C4-2B (cell line): Measurements from ENCODE around the gene TSEN2.
"Not testable (repeated sequence)": the region's sequence is repeated elsewhere in the genome, so short reads cannot be mapped to it uniquely, and the experiment has no call there.

ENCODE experiments used
- H3K27ac ChIP-seq: fragments of 450-650 bp; 2 replicates; pipeline ENCODE4 v1.5.1; 2017
- ZFX ChIP-seq: fragments of 450-650 bp; IDR thresholded peaks from 2 replicates; pipeline ENCODE4 v1.6.1; 2017
- TF ChIP-seq, protein P1 (sequence below): fragments of 450-650 bp; conservative IDR thresholded peaks from 2 replicates; pipeline ENCODE4 v1.5.1; 2017; ENCODE audit warnings: mild to moderate bottlenecking

TSEN2 gene

DNA sequence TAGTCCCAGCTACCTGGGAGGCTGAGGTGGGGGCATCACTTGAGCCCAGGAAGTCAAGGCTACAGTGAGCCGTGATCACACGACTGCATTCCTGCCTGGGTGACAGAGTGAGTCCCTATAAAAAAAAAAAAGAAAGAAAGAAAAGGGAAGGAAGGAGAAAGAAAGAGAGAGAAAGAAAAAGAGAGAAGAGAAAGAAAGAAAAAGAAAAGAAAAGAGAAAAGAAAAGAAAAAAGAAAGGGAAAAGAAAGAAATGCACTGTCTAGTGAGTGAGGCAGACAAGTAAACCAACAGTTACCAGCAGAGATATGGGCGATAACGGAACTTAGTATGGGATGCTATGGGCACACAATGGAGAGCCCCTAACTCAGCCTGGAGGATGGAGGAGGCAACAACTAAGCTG is 37.2 kb upstream of the TSEN2 start:
- TF ChIP-seq, protein P1, sequence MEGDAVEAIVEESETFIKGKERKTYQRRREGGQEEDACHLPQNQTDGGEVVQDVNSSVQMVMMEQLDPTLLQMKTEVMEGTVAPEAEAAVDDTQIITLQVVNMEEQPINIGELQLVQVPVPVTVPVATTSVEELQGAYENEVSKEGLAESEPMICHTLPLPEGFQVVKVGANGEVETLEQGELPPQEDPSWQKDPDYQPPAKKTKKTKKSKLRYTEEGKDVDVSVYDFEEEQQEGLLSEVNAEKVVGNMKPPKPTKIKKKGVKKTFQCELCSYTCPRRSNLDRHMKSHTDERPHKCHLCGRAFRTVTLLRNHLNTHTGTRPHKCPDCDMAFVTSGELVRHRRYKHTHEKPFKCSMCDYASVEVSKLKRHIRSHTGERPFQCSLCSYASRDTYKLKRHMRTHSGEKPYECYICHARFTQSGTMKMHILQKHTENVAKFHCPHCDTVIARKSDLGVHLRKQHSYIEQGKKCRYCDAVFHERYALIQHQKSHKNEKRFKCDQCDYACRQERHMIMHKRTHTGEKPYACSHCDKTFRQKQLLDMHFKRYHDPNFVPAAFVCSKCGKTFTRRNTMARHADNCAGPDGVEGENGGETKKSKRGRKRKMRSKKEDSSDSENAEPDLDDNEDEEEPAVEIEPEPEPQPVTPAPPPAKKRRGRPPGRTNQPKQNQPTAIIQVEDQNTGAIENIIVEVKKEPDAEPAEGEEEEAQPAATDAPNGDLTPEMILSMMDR: no peak
- no peak for TF ChIP-seq ZFX
- H3K27ac ChIP-seq: no peak overlapping the region

DNA sequence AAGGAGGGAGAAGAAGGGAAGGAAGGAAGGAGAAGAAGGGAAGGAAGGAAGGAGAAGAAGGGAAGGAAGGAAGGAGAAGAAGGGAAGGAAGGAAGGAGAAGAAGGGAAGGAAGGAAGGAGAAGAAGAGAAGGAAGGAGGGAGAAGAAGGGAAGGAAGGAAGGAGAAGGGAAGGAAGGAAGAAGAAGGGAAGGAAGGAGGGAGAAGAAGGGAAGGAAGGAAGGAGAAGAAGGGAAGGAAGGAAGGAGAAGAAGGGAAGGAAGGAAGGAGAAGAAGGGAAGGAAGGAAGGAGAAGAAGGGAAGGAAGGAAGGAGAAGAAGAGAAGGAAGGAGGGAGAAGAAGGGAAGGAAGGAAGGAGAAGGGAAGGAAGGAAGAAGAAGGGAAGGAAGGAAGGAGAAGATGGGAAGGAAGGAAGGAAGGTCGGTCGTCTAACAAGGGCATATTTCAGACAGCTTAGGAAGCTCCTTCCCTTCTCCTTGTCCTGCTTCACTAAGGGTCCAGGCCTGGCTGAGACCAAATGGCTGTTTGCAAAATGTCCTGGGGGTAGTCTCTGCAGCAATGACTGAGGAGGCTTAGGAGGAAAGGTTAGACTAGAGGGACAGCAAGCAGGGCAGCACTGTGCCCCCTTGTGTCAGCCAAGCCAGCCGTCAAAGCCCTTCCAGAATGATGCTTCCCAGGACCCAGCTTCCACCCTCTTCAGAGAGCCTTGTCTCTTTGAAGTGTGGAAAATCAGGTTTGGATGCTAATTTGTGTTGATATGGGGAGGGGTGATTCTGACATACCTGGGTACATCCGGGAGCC is 35.7 kb upstream of the TSEN2 start:
- not testable (repeated sequence) for H3K27ac ChIP-seq

DNA sequence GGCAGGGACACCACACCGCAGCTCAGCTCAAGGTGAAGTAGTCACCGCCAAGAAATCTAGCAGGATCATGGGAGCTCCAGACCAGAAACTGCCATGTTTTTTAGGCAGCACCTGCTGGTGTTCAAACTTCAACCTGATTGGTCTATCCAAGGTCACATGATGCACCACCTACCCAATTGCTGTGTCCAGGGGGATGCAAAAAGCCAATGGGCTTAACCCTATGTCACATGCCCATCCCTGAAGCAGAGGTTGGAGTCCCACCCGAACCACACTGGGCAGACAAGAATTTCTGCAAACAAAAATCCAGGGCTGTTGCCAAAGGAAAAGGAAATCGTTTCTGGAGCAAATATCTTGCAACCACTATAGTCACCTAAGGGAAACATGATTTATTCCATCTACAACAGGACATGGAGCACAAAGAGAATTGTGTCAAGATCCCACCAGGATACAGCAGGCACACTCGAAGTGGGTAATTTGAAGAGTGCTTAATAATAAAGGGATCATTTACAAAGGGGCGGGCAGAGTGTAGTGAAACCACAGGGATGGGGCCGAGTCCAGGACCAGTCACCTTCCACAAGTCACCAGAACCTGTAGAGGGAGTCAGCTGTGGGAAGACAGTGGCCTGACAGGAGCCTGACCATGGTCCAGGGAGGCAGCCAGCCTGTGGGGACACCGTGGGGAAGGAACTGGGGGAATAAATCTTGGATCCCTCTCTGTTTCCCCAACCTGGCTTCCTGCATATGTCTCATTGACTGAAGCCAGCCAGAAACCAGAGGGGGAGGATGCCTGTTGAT is 34.2 kb upstream of the TSEN2 start:
- TF ChIP-seq, protein P1: no peak
- no peak for TF ChIP-seq ZFX
- H3K27ac ChIP-seq: no peak overlapping the region

DNA sequence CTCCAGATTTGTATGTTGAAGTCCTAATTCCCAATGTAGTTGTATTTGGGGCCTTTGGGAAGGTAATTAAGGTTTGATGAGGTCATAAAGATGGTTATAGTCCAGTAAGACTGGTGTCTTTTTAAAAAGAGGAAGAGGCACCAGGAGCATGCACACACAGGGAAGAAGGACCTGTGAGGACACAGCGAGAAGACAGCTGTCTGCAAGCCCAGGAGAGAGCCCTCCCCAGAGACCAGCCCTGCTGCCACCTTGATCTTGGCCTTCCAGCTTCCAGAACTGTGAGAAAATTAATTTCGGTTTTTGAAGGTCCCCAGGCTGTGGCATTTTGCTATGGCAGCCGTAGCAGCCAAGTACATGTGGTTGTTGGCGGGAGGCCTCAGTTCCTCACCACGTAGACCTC is 32.8 kb upstream of the TSEN2 start:
- H3K27ac ChIP-seq: no peak overlapping the region
- TF ChIP-seq, protein P1: no peak
- no peak for TF ChIP-seq ZFX

DNA sequence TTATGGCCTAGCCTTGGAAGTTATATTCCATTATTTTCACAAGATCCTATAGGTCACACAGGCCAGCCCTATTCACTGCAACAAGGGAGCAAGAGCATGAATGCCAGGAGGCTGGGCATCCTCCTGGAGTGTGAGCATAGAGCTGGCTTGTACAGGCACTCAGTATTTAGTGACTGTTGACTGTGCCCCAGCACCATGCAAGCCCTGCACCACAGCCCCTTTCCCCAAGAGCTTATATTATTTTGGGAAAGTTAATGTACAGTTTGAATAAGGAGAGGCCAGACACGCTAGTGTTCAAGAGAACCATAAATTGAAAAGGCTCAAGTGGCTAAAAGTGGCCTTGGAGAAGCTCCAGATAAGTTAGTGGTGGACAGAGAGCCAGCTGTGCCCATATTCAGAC is 32.3 kb upstream of the TSEN2 start:
- no peak for TF ChIP-seq ZFX
- TF ChIP-seq, protein P1: no peak
- no peak overlapping the region for H3K27ac ChIP-seq

DNA sequence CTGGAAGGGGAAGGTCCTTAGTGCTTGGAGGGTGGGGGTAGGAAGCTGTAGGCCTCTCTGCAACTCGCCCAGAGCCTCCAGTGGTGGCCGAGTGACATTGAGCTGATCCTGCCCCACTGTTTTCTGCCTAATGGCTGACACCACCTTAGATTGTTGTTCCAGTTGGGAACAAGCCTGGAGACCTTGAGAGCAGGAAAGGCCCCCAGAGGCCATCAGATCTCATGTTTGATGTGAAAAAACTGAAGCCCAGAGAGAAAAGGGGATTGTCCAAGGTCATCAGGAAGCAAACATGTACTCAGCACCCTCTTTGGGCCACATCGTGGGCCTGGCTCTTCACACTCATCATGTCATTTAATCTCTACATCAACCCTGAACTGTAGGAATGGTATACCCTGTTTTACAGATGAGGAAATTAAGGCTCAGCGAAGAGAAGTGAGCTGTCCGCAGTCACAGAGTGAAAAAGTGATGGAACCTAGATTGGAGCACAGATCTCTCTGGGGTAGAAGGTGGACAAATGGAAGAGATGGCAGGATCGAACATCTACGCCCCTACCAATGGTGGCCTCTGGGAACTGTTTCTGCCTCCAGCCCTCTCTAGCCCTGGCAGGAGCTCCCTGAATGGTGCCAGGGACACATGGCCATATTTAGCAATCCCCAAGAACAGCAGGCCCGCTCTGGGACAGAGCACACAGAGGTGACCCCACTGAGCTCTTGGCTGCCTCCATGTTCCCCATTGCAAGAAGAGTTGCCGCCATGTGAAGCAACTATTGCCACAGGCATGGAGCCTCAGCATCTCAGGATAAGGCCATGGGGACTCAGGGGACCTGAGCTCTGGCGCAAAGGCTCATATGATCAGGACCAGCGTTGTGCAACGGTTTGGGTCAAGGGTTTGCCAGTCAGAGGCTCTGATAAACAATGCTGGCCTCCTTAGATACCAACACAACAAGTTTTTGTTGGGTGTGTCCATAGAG is 31.6 kb upstream of the TSEN2 start:
- H3K27ac ChIP-seq: no peak overlapping the region
- no peak for TF ChIP-seq ZFX
- TF ChIP-seq, protein P1: no peak

DNA sequence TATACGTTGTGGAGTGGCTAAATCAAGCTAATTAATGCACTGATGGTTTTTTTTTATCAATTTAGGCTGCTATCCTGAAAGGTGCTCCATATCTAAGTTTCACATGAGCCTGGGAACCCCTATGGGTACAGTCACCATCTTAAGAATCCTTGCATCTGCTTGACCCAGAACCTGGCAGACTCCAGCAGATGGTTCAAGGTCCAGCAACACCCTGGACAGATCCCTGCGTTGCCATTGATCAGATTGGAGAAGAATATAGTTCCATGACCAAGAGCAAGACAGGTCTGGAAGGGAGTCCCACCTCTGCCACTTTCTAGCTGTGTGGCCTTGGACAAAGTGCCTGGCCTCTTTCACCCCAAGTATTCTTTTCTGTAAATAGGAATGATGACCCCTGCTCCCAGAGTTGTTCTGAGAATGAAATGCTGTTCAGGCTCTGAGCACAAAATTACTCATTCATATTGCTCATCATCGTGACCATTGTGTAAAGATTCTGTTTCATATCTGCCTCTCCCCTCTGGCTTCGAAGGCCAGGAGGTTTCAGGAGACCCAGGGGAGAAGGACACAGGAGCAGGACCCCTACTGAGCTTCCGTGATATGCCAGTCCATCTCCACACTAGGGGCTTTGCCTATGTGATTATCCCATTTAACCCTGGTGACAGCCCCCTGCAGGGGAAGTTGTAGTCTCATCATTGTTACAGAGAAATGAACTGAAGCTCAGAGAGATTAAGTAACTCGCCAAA is 30.0 kb upstream of the TSEN2 start:
- TF ChIP-seq ZFX: no peak
- TF ChIP-seq, protein P1: no peak
- H3K27ac ChIP-seq: no peak overlapping the region
